Stimulated activated CD4-positive, alpha-beta T cell treated with anti-CD3 and anti-CD28 coated beads, TNF-alpha, amount 100 ng/mL, for 1 hour (primary cell): ENCODE measurements around the gene KRT36.

Experiments used
- DNase-seq, 3 donors: peaks; one replicate each; pipeline ENCODE4 v3.0.0-alpha.2; 2020; ENCODE audit warnings: low read depth in 3 of 3, low spot score in 1 of 3

KRT36 gene

GRCh38 chr17:41444186-41444585 is 45.5 kb downstream of the KRT36 start:
- DNase-seq: no peak

GRCh38 chr17:41442739-41443138 is 47.0 kb downstream of the KRT36 start:
- no peak for DNase-seq

GRCh38 chr17:41440531-41441033 is 49.1 kb downstream of the KRT36 start, which contains the start of gene KRT38:
KRT38 (minus strand) TSS chr17:41440983; CDS start chr17:41440921, 62 bp downstream.
- no peak for DNase-seq

GRCh38 chr17:41439375-41439774 is 50.3 kb downstream of the KRT36 start:
- no peak for DNase-seq

- no peak for DNase-seq
Observed at GRCh38 chr17:41437769-41438168, 51.9 kb downstream of the KRT36 start.

- no peak for DNase-seq
Observed at GRCh38 chr17:41437254-41437653, 52.5 kb downstream of the KRT36 start.
